Skeletal muscle tissue (tissue), 4 donors: ENCODE data around the gene GAD1. TPM values are rescaled to one million over a fixed set of nuclear protein-coding genes. Genes with fewer than 3 reads are reported as not detected.

Experiments
- H3K27ac ChIP-seq: one replicate; pipeline ENCODE4 v1.7.0; 2013; ENCODE audit warnings: mild to moderate bottlenecking, low read depth, low read length, inconsistent platforms
- H3K27me3 ChIP-seq, 3 donors: one replicate each; pipeline ENCODE4 v1.7.0; 2013; ENCODE audit warnings: low read length in 3 of 3; ENCODE audit not compliant: control insufficient read depth in 3 of 3, insufficient read depth in 3 of 3
- H3K36me3 ChIP-seq, 3 donors: one replicate each; pipeline ENCODE4 v1.7.0; 2013; ENCODE audit warnings: low read length in 3 of 3; ENCODE audit not compliant: control insufficient read depth in 3 of 3, insufficient read depth in 3 of 3
- H3K4me1 ChIP-seq, 3 donors: one replicate each; pipeline ENCODE4 v1.7.0; 2013; ENCODE audit warnings: low read length in 3 of 3, mild to moderate bottlenecking in 3 of 3; ENCODE audit not compliant: control insufficient read depth in 3 of 3, insufficient read depth in 3 of 3
- H3K4me3 ChIP-seq, 3 donors: one replicate each; pipeline ENCODE4 v1.7.0; 2013; ENCODE audit warnings: low read length in 3 of 3
- H3K9ac ChIP-seq, 3 donors: one replicate each; pipeline ENCODE4 v1.7.0; 2013; ENCODE audit warnings: low read length in 3 of 3, mild to moderate bottlenecking in 3 of 3, moderate library complexity in 2 of 3, low read depth in 1 of 3
- H3K9me3 ChIP-seq, 3 donors: one replicate each; pipeline ENCODE4 v1.7.0; 2013; ENCODE audit warnings: low read length in 3 of 3; ENCODE audit not compliant: control insufficient read depth in 3 of 3
- total RNA-seq: library from RNA; depleted of rRNA; stranded (reverse); fragments of >200 nt; gene quantifications from one replicate; pipeline ENCODE4 v1.2.3, GENCODE V29; 2014
- donor health status: Osteomylitis.

Gene GAD1
- total RNA-seq, 1 donor from 2014 or later, result 0.52 TPM

DNA sequence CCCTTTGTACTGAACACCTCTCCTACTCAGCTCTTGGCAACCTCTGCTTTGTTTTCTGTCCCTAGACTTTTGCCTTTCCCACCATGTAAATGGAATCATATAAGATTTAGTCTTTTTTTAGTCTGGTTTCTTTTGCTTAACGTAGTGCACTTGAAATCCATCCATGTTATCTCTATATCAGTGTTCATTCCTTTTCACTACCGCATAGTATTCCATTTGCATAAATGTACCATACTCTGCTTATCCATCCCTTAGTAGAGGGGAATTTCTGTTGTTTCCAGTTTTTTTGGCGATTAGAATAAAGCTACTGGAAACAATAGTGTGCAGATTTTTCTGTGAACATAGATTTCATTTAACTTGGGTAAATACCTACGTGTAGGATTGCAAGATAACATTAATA is 46.4 kb downstream of the GAD1 start:
- peaks cover 0 to 2% (median 0%) of the 10 kb centered on the region in 3 donors for H3K27me3 ChIP-seq
- peaks cover 0 to 3% (median 0%) of the 10 kb centered on the region in 3 donors for H3K9me3 ChIP-seq
- no peak overlapping the region for H3K9ac ChIP-seq
- H3K4me3 ChIP-seq, result no peak overlapping the region
- H3K4me1 ChIP-seq, result no peaks in the 10 kb centered on the region
- no peak overlapping the region for H3K27ac ChIP-seq
- no peaks in the 10 kb centered on the region for H3K36me3 ChIP-seq

DNA sequence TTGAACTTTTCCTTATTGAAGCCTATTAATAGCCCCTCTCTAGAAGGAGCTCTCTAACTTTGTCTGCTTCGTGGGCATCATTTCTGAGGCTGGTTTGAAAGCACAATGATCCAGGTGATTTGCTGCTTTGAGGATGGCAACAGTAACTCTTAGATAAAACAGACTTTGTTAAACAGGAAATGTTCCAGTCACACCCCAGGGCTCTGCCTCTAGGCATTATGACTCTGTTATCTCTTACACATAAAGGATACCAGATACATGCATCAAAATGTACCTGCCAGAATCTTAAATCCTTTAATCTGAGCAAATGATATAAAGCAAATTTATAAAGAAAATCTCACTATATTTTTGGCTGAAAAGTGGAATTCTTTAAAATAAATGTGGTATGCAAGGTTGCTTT is 52.3 kb downstream of the GAD1 start:
- no peak overlapping the region for H3K4me3 ChIP-seq
- H3K4me1 ChIP-seq, result peaks cover 0 to 5% (median 2%) of the 10 kb centered on the region in 3 donors

DNA sequence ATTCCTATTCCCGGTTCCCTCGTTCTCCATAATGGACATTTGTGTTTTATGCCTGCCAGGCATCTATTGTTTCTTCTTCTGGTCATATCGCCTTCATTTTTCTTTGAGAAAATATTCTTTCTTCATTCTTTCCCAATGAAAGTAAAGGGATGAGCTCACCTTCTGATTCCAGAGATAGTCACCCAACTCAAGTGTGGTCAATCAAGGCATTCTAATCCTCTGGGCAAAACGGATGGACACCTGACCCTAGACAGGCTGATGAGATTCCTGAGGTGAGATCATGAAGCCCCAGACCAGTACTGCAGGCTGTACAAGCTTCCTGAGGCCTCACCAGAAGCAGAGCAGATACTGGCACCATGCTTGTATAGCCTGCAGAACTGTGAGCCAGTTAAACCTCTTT is 52.8 kb downstream of the GAD1 start:
- Histone ChIP-seq H3K27ac (no peak overlapping the region), H3K27me3 (no peaks in the 10 kb centered on the region), H3K9me3 (no peaks in the 10 kb centered on the region), H3K4me3 (no peak overlapping the region), H3K9ac (no peak overlapping the region), H3K36me3 (no peaks in the 10 kb centered on the region), H3K4me1 (peaks cover 0 to 5% (median 2%) of the 10 kb centered on the region in 3 donors)

More for the DNA sequence above, 52.3 kb downstream of the GAD1 start:
- Histone ChIP-seq H3K9ac (no peak overlapping the region), H3K36me3 (no peaks in the 10 kb centered on the region), H3K9me3 (no peaks in the 10 kb centered on the region), H3K27me3 (no peaks in the 10 kb centered on the region), H3K27ac (no peak overlapping the region)

DNA sequence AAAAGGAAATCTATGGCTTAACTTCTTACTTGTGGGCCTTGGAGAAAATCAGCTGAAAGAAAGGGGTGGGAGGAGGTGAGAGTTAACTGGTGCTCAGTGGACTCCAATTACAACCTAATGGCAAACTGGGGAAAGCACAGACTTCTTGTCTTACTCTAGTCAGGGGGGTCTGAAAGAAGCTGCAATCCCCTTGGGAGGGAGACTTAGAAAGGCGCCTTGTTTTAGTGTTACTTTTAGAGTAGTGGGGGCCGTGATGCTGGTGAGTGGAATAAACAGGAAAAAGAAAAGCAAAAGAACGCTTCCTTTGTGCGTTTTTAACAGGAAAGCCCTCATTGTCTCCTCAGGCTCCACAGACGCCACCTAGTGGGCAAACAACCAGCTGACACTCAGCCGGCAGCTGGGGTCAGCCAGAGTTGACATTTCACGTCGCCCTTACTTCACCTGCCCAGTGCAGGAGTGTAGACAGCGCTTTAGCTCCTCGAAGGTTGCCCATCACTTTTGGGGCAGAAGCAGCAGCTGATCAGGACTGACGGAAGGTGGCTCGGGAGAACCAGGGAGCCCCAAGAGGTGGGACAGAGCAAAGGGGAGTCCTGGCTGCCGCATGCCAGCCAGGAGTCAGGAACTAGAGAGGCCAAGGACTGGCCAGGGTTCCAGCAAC is 56.5 kb downstream of the GAD1 start:
- peak overlapping the region in 2 of 3 donors; percentile 48 to 68 for H3K4me3 ChIP-seq
- H3K9ac ChIP-seq, result peak overlapping the region in 1 of 3 donors; percentile 62
- no peak overlapping the region for H3K27ac ChIP-seq
- no peaks in the 10 kb centered on the region for H3K36me3 ChIP-seq
- H3K4me1 ChIP-seq, result peaks cover 0 to 5% (median 2%) of the 10 kb centered on the region in 3 donors
- H3K27me3 ChIP-seq, result no peaks in the 10 kb centered on the region
- H3K9me3 ChIP-seq, result no peaks in the 10 kb centered on the region

DNA sequence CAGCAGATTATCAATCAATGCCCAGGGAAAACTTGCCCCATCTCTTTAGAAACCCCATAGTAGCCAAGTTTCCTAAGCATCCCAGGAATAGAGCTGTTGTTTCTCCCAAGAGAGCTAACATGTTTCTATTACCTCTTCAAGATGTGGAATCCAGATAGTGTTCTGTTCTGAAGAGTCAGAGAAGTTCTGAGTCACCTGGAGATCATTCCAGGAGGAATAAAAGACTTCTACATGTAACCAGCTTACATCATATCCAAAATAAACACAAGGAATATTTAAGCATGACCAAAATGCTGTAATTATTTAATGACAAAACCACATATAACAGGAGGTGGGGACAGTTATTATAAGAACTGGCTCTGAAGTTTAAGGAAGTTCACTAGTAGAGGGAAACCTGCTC is 61.4 kb downstream of the GAD1 start:
- Histone ChIP-seq H3K27me3 (peaks cover 0 to 2% (median 0%) of the 10 kb centered on the region in 3 donors), H3K9me3 (no peaks in the 10 kb centered on the region), H3K4me3 (no peak overlapping the region), H3K9ac (no peak overlapping the region), H3K27ac (no peak overlapping the region), H3K36me3 (no peaks in the 10 kb centered on the region), H3K4me1 (peaks cover 0 to 4% (median 2%) of the 10 kb centered on the region in 3 donors)

DNA sequence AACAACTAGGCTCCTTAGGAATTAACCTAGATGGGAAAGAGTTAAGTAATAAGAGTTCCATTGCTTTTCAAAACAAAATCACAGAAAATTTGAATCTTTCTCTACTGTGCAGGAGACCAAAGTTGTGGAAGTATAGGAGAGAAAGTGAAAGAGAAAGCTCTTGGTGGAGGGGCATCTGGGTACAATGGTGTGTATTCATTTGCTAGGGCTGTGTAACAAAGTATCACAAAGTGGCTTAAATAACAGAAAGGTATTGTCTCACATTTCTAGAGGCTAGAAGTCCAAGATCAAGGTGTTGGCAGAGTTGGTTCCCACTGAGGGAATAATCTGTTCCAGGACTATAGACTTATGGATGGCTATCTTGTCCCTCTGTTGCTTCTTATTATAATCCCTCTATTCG is 61.8 kb downstream of the GAD1 start:
- Histone ChIP-seq H3K36me3 (no peaks in the 10 kb centered on the region), H3K9ac (no peak overlapping the region), H3K9me3 (no peaks in the 10 kb centered on the region), H3K4me1 (no peaks in the 10 kb centered on the region), H3K4me3 (no peak overlapping the region), H3K27ac (no peak overlapping the region), H3K27me3 (peaks cover 0 to 4% (median 0%) of the 10 kb centered on the region in 3 donors)

DNA sequence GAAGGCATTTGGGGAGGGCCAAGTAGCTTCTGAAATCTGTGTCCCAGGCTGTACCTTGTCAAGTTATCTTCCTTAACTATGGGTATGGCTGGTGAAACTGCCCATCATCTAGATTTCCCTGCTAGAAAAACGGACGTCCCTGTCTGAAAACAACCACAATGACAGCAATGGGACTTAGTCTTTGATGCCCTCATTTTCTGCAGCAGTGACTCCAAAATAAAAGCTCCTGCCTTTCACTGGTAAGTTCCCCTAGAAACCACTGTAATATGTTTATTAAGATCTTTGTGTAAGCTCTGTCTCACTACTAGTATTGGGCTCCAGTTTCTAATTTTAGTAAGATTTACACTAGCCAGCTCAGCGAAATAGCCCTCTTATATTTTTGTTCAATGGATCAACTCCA is 65.2 kb downstream of the GAD1 start:
- Histone ChIP-seq H3K9ac (no peak overlapping the region), H3K4me3 (no peak overlapping the region), H3K27me3 (peaks cover 0 to 4% (median 0%) of the 10 kb centered on the region in 3 donors), H3K36me3 (no peaks in the 10 kb centered on the region), H3K9me3 (no peaks in the 10 kb centered on the region), H3K4me1 (no peaks in the 10 kb centered on the region), H3K27ac (no peak overlapping the region)

DNA sequence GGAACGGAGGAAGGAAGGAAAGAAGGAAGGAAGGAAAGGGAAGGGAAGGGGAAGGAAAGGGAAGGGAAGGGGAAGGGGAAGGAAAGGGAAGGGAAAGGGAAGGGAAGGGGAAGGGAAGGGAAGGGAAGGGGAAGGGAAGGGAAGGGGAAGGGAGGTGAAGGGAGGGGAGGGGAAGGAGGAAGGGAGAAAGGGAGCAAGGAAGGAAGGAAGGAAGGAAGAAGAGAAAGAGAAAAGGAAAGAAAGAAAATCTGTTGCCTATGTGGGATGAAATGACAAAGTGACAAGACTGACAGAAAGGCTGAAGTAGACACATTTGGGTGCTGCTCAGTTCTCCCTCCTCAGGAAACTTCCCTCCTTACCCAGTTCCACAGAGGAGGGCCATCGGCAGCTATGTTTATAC is 66.1 kb downstream of the GAD1 start:
- Histone ChIP-seq H3K4me3 (no peak overlapping the region), H3K9me3 (no peaks in the 10 kb centered on the region), H3K9ac (no peak overlapping the region), H3K36me3 (no peaks in the 10 kb centered on the region), H3K27me3 (peaks cover 0 to 4% (median 0%) of the 10 kb centered on the region in 3 donors), H3K4me1 (no peaks in the 10 kb centered on the region), H3K27ac (no peak overlapping the region)

DNA sequence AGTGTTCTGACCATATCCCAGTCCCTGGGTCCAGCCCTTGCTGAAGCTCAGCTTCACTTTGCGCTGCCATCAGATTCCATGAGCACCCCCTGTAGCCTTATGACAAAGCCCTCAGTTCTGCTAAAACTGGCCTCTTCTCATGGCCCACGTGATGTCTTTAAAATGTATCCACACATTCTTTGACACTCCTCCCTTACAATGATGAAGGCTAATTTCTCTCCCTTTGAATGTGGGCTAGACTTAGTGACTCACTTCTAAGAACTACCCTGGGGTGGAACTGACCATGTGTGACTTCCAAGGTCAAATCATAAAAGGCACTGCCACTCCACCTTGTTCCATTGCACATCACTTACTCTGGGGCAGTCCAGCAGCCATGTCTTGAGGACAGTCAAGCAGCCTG is 67.0 kb downstream of the GAD1 start:
- H3K27ac ChIP-seq, result no peak overlapping the region
- H3K9ac ChIP-seq, result no peak overlapping the region
- H3K4me1 ChIP-seq, result no peaks in the 10 kb centered on the region
- H3K9me3 ChIP-seq, result no peaks in the 10 kb centered on the region
- H3K4me3 ChIP-seq, result no peak overlapping the region
- H3K36me3 ChIP-seq, result no peaks in the 10 kb centered on the region
- H3K27me3 ChIP-seq, result peaks cover 0 to 4% (median 0%) of the 10 kb centered on the region in 3 donors

DNA sequence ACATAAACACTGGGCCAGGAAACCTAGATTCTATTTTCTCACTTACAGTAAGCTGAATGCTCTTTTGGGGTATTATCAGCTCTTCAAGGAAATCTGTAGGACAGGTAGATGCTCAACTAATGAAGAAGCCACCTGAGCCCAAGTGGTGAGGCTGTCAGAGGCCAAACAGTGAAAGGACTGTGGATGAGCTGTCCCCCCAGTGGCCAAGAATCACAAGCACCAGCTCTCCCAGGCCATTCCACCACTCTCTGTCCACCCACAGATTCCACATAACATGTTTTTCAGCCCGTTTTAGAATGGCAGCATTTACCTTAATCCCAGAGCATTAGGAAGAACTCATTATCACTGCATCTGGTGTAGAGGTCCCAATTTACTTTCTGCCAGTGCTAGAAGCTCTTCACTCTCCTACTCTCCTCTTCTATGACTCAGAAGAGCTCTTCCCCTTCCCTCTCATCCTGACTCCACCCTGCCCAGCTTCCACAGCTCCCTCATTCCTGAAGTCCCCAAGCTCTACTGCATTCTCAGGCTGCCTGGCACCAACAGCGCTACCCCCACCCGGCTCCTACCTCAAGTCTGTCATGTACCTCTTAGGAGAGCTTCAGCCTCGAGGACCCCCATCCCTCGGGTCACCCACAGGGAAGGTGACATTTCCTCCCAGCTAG is 68.6 kb downstream of the GAD1 start:
- Histone ChIP-seq H3K27me3 (peaks cover 0 to 4% (median 0%) of the 10 kb centered on the region in 3 donors), H3K27ac (no peak overlapping the region), H3K4me3 (no peak overlapping the region), H3K36me3 (no peaks in the 10 kb centered on the region), H3K9me3 (no peaks in the 10 kb centered on the region), H3K9ac (no peak overlapping the region), H3K4me1 (no peaks in the 10 kb centered on the region)
